GM18520 (cell line): Measurements from ENCODE around the gene CX3CL1.

Experiments used
- ATAC-seq: cut with Tn5 transposase; IDR thresholded peaks from one replicate; pipeline ENCODE4 v1.9.1; 2021; ENCODE audit not compliant: unreplicated experiment

The CX3CL1 gene

DNA sequence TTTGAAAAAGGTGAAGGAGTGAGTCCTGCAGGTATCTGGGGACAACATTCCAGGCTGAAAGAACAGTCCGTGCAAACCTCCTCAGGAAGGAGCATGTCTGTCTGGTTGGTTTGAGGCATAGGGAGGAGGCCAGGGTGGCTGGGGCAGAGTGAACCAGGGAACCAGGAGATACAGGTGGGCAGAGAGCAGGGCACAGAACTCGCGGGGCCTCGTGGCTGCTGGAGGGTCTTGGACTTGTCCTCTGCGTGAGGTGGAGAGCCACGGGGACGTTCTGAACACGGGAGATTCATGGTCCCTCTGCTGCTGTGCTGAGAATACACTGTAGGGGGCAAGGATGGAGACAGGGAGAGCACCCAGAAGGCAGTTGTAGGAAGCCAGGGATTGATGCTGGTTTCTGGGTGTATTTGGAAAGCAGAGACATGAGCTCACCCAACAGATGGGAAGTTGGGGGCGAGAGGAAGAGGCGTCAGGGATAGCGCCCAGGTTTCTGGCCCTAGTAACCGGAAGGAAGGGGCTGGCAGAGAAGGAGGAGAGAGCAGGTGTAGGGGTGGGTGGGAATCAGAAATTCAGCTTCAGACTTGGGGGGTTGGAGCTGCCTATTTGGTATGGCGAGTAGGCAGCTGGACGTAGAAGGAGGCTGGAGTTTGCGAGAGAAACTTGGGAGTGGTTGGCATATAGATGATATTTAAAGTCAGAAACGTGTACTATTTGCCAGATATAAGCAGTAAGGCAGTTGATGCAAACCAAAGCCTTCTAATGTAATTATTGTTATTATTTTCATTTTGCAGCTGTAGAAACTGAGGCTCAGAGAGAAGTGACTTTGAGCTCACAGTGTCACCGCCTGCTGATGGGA is 31.9 kb downstream of the CX3CL1 start, which contains the start of gene CCL17:
Gene CCL17 (plus strand): TSS at position 803 of the 853 bp plus-strand sequence. CDS start 9,166 bp downstream, outside the sequence.
- no peak for ATAC-seq

DNA sequence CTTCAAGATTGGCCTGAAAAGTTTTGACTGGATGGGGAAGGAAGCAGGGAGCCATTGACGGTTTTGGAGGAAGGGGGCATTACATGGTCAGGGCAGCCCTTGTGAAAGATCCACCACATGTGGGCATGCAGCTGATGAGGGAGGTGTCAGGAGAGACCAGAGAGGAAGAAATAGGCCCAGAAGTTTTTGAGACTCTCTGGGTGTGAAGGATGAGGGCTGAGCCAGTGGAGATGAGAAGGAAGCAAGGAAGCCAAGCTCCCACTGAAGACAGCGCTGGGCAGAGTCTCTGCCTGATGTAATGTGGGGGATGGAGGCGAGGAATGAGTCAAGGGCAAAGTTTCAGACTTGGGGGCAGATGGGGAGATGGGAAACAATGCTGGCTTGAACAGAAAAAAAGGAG is 32.8 kb downstream of the CX3CL1 start:
- no peak for ATAC-seq

DNA sequence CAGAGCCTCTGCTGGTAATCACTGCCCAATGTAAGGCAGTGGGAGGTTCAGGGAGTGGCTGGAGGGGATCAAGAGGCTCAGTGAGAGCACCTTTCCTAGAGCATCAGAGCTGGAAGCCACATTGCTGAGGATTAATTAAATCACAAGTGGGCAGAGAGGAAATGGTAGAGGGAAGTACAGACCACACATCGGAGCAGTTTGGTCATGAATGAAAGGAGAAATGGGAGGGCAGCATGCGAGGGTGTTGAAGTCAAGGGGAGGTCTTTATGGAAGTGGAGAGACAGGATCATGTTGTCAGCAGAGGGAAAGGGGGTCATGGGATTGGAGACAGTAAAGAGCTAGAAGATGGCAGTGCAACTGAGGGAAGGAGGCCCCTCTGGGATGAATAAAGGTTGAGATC is 34.6 kb downstream of the CX3CL1 start:
- no peak for ATAC-seq

DNA sequence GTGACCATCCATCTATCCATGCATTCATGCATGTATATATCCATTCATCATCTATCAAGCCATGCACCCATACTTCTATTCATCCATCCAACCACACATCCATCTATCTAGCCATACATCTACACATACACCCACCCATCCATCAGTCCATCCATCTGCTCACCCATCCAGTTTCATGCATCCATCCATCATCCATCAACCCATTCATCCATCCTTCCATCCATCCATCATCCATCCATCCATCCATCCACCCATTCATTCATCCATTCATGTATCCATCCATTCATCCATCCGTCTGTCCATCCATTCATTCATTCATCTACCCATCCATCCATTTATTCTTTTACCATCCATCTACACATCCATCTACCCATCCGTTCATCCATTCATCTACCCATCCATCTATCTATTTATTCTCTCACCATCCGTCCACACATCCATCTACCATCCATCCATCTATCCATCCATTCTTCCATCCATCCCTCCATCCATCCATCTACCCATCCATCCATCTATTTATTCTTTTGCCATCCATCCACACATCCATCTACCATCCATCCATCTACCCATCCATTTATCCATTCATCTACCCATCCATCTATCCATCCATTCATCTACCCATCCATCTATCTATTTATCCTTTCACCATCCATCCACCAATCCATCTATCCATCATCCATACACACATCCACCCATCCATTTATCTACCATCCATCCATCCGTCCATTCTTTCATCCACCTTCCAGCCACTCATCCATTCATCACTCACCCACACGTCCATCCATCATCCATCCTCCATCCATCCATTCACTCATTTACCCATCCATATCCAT is 35.4 kb downstream of the CX3CL1 start:
- no peak for ATAC-seq

DNA sequence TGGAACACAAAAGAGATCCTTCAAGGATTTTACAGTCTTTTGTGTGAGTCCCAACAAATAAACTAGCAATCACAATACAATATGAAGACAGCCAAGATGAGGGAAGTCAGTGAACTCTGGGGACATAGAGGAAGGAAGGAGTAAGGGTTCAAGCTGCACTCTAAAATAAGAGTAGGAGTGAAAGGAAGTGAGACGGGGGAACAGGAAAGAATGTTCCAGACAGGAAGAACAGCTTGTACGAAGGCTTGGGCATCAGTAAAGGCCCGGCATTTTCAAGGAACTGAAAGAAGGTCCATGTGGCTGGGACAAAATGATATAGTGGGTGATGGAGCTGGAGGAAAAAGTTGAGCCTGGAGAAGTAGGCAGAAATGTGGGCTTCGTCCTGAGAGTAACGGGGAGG is 36.8 kb downstream of the CX3CL1 start:
- no peak for ATAC-seq

DNA sequence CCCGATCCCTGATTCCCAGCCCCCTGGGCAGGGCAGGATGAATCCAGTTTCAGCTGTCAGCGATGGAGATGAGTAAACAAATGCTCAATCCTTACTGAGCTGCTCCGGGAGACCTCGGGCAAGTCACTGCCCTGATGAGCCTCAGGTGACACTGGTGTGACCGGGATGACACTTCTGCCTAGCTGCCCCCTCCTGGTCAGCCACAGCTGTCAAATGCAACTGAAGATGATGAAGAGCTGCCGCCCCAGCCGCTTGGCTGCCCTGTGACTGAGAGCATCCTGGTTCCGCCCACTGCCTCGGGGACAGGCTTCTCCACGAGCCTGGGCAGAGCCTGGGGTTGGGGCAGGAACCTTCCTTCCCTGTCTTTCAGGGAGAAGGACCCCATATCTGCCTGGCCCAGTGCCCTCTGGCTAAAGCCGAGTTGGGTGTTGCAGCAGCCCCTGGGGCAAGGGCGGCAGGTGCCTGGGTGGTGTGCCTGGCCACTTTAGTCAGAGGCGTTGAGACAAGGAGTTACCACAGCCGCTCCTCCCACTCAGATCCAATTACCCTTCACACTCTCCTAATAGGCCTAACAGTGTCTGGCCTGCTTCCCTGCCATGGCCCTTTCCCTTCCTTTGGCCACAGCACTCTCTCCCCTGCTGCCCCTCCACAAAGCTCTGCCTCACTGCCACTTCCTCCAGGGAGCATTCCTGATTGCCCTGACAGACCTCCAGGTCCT is 37.7 kb downstream of the CX3CL1 start:
- no peak for ATAC-seq

DNA sequence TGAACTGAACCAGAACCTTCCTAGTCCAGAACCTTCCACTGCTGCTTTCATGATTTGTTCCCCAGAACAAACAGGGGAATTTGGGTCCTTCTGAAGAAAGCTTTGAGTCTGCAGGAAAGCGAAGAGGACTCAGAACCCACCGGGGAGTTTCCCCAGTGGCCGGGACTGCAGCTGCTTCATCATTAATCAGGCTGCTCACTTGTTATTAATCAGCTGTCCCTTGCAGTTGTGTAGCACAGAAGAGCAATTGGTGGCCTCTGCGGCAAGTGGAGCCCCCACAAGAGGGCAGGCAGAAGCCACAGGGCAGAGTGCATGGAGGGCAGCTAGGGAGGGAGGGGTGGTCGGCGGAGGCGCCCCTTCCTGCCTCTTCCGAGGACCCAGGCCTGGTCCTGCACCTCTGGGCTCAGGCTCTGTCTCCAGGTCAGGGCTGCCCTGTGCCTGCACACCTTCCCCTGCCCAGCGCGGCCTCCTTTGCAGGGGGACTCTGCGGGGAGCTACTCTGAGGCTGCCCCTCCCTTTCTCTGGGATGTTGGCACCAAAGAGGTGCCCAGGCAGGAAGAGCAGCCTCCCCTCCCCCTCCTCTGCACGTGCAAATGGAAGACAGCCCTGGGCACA is 39.2 kb downstream of the CX3CL1 start:
- no peak for ATAC-seq

DNA sequence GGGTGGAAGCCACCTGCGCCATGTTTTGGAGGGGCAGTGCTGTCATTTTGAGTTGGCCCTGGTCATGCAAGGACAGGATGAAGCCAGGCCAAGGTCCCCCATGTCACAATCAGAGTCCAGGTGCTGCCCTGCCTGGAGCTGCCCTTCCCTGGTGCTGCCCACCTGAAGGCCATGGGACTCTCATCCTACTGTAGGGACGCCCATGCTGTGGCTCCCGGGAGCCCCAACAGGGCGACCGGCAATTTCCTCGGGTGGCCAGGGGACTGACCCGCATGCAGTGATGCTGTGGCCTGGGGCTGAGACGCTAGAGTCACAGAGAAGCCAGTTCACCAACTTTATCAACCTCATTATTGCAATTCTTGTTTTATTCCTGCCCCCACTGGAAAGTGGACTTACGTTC is 40.3 kb downstream of the CX3CL1 start:
- no peak for ATAC-seq

DNA sequence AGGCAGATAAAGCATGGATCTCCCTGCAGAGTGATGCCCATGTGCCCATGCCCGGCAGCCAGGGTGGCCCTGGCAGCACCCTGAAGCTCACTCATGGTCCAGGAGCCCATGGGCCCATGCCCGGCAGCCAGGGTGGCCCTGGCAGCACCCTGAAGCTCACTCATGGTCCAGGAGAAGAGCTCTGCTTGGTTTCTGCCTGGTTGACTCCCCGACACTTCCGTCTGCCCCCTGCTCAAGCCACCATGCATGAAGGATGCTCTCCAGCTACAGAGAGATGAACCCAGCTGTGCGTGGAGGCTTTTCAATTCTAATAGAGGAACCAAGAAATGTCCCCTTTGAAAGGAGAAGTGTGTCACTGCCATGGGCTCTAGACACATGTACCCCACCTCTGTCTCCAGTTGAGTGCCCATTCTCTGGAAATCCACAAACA is 41.0 kb downstream of the CX3CL1 start:
- no peak for ATAC-seq

DNA sequence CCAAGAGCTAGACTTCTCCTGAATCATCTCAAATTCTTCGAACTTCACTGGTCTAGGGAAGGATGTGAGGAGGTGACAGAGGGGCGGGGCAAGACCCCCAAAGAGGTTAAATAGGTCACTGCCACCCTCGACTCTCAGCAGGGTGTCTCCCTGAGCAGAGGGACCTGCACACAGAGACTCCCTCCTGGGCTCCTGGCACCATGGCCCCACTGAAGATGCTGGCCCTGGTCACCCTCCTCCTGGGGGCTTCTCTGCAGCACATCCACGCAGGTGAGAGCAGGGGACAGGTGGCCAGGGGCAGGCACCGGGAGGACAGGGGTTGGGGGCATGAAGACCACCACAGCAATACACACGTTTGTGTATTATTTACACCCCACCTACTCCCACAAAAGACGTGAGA is 41.4 kb downstream of the CX3CL1 start:
- ATAC-seq = no peak

DNA sequence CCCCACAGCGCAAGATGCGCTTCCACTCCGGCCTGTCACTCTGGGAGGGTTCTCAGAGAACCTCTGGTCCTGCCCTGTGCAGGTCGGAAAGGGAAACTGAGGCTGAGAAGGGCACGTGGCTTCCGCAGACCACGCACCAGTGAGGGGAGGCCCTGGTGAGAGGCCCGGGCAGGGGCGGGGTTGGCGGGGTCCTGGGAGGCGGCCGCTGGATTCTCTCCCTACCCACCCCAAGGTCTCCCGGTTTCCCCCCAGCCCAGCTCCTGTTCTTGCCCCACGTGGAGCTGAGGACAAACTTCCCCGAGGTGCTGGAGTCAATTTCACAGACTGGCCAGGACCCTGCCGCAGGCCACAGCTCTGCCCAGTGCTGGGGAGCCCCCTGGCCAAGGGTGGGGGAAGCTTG is 43.8 kb downstream of the CX3CL1 start:
- no peak for ATAC-seq

DNA sequence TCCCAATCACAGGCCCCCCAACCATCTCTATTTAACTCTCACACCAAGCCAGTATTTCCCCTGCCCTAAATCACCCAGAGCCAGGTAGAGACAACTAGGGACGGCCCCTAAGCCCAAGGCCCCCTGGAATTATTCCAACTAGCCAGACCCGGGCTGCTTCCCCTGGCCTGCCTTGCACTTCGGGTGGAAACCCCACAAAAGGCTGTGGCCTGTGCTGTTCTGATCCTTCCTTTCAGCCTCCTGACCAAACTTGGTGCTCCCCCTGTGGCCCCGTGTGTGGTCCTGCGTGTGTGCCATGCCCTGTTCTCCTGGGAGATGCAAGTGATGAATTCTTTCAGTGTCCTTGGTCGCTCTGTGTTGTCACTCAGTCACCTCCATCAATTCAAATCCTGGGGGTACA is 47.2 kb downstream of the CX3CL1 start:
- ATAC-seq = no peak

DNA sequence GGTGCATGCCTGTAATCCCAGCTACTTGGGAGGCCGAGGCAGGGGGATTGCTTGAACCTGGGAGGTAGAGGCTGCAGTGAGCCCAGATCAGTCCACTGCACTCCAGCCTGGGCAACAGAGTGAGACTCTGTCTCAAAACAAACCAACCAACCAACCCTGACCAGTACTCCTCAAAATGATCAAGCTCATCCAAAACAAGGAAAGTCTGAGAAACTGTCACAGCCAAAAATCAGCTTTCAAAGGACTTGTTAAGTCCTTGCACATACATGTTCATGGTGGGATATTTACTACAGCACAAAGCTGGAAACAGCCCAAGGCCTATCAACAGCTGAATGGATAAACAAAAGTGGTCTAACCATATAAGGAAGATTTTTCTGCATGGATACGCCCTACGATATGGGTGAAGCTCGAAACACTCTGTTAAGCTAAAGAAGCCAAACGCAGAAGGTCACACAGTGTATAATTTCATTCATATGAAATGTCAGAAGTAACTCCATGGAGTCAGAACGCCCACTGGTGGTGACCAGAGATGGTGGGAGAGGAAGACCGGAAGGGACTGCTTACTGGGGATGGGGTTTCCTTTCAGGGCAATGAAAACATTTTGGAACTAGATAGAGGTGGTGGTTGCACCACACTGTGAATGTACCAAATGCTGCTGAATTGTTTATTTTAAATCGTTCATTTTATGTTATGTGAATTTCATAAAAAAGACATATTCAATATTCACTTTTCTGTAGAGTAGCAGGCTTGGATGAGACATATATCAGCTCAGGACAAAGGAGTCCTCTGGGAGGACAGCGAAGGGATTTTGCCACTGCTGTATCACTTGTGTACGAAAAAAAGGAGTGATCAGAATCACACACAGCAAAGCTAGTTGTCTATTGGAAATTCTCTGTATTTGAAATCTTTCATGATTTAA is 50.0 kb downstream of the CX3CL1 start:
- ATAC-seq = no peak

DNA sequence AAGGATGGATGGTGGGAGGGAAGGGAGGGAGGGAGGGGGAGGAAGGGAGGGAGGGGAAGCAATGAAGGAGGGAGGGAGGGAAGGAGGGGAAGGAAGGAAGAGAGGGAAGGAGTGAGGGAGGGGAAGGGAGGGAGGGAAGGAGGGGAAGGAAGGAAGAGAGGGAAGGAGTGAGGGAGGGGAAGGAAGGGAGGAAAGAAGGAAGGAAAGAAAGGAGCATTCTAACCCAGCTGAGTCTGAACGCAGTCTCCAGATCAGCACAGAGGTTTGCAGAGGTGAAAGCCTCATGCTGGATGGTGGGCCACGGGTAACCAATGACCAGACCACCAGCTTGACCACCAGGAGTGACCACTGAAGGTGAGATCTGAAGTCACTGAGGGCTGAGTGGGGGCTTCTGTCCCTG is 50.9 kb downstream of the CX3CL1 start:
- no peak for ATAC-seq

DNA sequence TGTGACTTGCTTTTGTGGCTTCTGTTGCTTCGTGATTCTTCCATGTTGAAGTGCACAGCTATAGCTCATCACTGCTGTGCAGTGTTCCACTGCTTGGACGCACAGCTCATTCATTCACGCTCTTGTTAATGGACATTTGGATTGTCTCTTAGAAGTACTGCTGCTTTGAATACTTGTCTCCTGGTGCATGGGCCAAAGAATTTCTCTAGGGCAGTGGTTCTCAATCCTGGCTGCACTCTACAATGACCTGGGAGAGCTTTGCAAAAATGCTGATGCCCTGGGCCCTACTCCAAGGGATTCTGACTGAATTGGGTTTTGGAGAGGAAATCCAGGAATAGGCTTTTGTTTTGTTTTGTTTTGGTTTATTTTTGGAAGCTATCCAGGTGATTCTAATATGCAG is 52.3 kb downstream of the CX3CL1 start:
- no peak for ATAC-seq

DNA sequence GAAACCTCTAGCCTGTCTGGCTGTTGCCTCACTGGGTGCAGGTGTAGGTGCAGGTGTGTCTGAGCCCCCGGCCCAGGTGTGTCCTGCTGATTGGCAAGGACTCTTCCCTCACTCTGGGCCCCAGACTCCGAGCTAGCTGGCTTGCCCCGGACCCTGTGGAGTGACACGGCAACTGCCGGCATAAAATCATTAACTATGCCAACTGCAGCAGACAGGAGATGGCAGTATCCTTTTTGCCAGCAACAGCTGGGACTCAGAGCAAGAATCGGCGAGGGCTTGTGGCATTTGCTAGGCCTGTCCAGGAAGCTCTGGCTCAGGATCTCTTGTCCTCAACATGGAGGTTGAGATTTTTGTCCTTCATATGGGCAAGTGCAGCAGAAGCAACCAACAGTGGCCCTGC is 54.1 kb downstream of the CX3CL1 start:
- no peak for ATAC-seq

DNA sequence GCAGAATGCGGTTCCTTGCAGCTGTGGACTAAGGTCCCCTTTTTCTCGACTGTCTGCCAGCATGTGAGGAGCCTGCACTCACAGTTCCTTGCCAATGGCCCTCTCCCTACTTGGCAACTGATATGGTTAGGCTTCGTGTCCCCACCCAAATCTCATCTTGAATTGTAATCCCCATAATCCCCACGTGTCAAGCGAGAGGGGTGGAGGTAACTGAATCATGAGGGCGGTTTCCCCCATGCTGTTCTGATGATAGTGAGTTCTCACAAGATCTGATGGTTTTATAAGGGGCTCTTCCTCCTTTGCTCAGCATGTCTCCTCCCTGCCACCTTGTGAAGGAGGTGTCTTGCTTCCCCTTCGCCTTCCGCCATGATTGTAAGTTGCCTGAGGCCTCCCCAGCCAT is 55.0 kb downstream of the CX3CL1 start:
- no peak for ATAC-seq

DNA sequence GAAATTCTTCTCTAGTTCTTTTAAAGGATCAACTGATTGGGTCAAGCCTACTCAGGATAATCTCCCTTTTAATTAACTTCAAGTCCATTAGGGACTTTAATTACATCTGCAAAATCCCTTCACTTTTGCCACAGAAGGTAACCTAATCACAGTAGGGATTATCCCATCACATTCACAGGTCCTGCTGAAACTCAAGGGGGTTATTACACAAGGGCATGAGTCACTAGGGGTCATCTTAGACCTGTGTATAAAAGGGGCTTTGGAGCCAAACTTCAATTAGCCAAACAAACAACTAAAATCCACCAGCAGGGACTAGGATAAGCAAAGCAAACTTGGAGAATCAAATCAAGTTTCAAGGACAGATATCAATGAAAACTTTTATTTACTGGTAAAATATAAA is 55.5 kb downstream of the CX3CL1 start:
- no peak for ATAC-seq

DNA sequence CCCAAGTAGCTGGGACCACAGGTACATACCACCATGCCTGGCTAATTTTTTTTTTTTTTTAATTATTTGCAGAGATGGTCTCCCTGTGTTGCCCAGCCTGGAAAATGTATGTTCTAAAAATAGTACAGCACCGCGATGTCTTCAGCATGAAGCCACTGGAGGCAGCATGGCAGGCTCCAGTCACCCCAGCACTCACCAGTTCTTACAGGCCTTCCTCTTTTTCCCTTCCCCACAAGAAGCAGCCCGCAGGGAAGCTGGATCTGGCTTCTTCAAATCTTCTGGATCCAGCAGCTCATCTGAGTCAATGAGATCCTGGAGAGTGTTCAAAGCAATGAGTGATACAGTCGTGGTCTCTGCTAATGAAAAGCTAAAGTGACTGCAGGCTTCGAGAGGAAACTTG is 58.7 kb downstream of the CX3CL1 start:
- no peak for ATAC-seq

DNA sequence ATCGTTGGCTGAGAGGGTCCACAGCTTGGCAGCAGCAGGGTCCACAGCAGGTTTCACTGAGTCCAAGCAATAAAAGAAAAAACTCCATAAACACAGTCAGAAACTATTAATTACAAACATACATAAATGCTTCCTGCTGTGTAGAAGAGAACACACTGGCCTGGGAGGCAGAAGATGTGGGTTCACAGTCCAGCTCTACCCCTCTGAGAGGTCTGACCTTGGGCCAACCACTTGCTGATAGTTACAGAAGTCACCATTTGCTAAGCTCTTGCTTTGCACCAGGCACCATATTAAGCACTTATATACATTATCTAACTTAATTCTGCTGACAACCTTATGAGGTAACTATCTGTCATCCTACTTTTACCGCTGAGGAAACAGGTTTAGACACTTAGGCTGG is 60.2 kb downstream of the CX3CL1 start:
- no peak for ATAC-seq
